Jurkat, Clone E6-1 (cell line): ENCODE measurements around the gene URB1.
"Not testable (repeated sequence)": the region's sequence is repeated elsewhere in the genome, so short reads cannot be mapped to it uniquely, and the experiment has no call there.

Experiments
- DNase-seq: peaks from one replicate; pipeline ENCODE4 v3.0.0-alpha.2; 2011; ENCODE audit warnings: low read depth, low spot score
- H3K4me3 ChIP-seq: 2 replicates; pipeline ENCODE4 v1.5.1; 2011; ENCODE audit warnings: mild to moderate bottlenecking, low read length, control low read depth, moderate library complexity

The URB1 gene

DNA sequence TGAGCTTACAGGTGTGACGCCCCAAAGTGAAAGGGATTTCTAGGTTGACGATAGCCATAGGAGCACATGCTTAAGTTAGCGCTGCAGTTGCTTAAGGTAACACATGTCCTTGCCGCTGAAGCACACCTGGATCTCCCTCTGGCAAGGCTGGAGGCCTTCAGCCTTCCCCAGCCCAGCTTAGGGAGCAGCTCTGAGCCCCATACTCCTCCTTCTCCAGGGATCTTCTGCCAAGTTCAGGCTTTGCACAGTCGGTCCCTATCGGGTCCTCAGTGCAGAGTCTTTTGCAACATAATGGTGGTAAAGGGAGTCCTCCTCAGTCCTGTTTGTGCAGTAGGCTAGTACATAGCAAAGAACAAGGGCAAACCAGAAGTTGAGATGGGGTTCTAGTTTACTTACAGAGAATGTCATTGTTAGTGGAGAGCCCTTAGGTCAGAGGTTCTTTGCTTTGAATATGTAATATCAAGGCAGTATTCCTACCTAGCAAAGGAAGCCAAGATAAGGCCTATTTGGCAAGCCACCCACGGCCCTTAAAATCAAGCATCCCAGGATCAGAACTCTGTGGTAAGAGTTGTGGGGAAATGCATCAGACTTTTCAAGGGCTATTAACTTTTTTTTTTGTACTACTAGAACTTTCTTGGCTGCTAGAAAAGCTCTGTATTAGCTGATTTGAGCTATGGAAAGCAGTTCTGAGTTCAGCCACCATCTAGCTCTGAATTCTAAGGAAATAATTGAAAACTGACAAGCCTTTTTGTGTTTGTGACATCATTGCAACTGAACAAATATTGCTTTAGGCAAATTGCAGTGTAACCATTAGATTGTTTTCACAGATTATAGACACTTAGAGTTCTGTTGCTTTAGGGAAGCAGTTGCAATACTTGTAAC, 21.1 kb upstream of the URB1 start:
- no peak for DNase-seq
- no peak overlapping the region for H3K4me3 ChIP-seq

DNA sequence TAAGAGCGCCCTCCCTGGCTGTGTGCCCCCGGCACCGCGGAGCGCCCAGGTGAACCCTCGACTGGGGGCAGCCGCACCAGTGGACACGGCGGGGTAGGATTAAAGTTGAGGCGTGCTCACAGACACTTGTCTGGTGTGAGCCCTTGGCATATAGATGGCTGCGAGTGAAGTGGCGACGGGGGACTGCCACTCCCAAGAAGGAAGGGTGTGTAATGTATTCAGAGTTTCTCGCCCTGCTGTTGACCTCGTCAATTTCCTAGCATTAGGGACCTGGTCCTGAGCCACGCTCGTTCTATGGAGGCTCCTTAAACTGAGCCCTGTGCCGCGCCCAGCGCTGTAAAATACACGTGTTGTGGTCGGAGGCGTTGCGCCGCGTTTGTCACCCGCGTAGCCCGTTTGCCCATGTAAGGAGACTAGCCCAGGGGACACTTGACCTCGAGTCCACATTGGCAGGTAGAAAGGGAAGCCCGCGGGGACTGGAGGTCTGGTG, 20.2 kb upstream of the URB1 start:
- peak overlapping the region; percentile 52 for H3K4me3 ChIP-seq

DNA sequence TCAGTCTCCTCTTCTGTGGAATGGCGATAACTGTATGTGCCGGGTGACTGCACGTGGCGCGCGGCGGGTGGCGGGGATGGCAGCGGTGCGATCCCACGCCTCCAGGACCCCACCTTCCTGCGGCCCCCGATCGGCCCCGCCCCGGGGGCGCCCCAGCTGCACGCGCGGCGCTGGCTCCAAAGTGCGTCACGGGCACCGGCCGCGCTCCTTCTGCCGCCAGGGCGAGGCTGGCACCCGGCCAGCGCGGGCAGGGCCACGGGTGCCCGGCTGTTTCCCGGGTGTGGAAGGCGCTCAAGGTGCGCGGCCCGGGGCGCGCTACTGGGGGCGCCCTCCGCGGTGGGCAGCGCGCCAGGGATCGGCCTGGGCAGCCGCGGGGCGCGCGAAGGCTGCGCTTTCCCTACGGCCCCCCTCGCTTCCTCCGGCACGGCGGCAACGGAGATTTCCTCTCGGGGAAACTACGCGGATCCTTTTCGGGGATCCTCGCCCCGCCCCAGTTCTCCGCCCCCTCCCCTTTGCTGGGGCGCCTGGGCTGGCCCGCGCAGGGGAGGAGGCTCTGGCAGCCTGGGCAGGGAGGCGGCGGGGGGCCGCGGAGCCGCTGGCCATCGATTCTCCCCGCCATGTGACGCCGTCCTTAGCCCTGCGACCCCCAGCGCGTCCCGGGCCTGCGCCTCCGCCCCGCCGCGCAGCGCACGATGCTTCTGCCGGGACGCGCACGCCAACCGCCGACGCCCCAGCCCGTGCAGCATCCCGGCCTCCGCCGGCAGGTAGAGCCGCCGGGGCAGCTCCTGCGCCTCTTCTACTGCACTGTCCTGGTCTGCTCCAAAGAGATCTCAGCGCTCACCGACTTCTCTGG, 19.6 kb upstream of the URB1 start, which contains the start of gene EVA1C:
Gene EVA1C, plus strand, starts transcription at position 545 of the 853 bp plus-strand sequence. Its CDS starts 148 bp downstream, at position 693.
- DNase-seq = no peak
- peak within 1 kb of the TSS; percentile 52 for H3K4me3 ChIP-seq

More for the DNA sequence above, 20.2 kb upstream of the URB1 start:
- no peak for DNase-seq

DNA sequence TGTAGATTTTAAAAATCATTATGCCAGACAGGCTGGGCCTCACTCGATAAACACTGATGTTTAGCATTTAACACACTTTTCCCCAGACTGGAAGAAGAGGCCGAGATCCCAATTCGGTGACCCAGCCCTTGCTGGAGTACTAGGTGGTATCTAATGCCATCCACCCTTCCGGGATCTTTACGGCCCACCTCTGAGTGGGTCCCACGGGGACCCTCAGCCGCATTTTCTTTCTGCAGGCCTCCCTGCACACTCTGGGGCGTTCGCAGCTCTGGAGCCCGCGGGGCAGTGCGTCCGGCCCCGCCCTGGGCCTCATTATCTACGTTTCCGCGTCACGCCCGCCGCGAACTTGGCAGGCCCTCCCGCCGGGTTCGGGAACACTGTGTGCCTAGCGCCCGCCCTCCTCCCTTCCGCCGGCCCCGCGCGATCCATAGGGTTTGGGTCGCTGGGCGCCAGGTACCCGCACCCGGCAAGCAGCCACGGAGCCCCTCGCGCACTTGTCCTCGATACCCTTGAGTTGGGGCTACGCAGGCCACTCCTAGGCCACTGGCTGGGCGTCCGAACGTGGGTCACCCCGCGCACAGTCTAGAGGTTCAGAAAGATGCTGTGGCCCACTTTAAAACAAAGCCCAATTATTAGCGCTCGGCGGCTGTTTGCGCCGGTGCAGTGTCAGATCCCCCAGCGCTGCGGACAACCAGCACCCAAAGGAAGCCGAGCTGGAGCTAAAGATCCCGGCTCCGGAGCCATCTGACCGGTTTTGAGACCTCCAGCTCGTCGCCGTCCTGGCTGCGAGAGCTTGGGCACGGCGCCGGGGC, 18.7 kb upstream of the URB1 start:
- peak overlapping the region; percentile 52 for H3K4me3 ChIP-seq
- DNase-seq = no peak

DNA sequence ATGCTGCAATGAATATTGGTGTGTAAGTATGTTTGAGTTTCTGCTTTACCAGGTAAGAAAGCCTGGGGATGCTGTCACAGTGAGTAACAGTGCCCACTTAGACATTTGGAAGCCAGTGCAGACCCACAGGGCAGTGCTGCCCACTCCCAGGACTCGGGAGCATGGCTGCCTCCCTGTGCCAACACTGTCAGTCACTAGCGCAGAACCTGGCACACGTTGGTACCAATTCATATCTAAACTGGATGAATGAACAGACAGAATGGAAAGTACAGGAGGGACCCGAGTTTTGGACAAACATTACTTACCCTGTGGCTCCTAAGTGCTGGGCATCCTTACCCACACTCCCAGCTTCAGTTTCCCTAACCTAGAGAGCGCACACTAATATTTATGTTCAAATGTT, 18.1 kb upstream of the URB1 start:
- DNase-seq = no peak
- H3K4me3 ChIP-seq = no peak overlapping the region

DNA sequence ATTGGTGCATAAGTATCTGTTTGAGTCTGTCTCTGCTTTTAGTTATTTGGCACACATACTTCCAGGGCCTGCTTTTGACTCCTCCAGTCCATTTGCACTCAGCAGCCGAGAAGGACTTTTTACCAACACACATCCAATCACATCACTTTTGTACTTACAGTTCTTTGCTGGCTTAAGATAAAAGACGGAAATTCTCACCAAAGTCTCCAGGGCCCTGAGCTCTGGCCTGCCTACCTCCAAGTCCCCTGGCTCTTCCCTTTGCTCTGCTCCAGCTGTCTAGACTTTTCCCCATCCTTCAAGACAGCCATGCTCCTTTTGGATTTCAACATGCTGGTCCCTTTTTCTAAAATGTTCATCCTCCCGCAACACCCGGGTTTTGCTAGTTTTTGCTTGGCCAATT, 17.5 kb upstream of the URB1 start:
- H3K4me3 ChIP-seq = no peak overlapping the region
- no peak for DNase-seq

DNA sequence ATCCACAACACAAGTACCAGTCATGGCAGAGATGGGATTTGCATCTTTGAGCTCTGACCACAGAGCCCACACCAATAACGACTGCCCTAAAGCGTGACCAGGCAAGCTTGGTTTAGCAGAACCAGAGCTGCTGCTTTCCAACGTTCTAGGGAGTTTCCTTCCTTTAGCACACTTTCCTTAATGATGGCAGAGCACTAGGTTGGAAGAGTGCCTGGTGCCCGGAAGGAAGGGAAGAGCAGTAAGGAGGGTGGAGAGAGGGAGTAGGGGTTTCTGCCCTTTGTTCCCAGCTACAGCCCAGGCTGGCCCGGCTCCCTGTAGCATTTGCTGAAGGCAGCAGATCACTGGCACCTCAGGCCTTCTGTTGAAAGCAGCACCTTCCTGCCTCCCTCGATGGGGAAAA, 13.6 kb upstream of the URB1 start:
- no peak for DNase-seq
- no peak overlapping the region for H3K4me3 ChIP-seq

DNA sequence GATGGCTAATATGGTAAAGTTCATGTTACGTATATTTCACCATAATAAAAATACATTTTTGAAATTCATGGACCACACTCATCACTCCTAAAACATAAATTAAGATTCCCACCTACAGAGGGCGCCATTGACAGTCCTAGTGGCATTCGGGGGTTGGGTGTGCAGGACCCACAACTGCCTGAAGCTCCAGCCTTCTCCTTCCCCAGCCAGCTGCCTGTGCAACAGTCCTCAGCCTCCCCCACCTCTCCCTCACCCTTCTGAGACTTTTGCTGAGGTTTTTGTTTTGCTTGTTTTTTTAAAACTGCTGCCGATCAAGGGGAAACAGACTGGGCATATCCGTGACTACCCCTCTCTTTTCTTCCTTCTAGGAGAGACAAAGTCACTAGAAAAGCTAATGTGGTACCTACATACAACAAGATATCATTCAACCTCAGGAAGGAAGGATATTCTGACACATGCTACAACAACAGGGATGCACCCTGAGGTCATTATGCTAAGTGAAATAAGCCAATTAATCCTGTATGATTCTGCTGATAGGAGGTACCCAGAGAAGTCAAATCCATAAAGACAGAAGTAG, 10.5 kb upstream of the URB1 start:
- DNase-seq = peak; percentile 65
- no peak overlapping the region for H3K4me3 ChIP-seq

DNA sequence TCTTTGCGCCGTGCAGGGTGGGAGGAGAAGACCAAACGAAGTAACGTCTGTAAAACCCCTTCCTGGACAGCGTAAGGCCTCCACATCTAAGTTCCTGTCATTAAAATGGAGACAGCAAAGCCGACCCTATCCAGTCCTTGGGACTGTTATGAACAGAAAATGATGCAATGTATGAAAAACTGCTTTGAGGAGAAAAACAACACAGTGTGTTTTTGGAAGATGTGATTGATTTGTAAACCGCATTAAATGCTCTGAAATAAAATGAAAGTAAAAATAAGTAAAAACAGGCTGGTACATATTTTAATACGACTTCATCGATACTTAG, 827 bp upstream of the URB1 start:
- peak overlapping the region; percentile 97 for H3K4me3 ChIP-seq
- DNase-seq = no peak

DNA sequence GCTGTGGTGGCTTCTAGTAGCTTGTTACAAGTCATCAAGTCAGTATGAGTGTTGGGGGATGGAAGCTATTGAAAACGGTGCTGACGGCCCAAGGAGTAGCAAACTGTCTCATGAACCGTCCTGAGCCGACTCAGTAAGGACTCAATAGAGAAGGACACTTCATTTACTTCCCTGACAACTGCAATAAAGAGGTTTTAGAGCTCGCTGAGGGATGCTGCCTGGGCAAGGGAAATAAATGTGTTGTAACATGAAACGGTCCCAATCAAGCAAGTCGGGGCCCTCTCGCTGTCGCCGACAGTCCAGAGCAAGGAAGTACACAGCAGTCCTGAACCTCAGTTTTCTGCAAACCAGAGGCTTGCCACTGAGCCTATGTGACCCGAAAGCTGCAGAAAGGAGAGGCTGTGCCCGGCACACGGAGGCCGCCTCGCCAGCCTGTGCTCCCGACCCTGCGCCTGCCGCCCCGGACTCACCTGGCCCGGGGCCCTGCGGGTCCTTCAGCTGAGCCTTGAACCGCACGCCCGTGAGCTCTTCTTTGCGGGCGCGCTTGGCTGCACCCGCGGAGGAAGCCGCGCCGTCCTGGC, 423 bp downstream of the URB1 start:
- H3K4me3 ChIP-seq = peak overlapping the region; percentile 97
- no peak for DNase-seq

DNA sequence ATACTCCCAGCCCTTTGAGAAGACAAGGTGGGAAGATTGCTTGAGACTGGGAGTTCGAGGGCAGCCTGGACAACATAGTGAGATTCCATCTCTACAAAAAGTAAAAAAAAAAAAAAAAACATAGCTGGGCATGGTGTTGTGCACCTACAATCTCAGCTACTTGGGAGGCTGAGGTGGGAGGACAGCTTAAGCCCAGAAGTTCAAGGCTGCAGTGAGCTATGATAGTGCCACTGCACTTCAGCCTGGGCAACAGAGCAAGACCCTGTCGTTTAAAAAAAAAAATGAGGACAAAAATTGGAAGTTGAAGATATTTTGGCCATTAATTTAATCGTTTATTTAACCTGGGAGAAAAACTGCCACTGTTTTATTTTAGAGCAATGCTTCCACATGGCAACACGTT, 1.1 kb downstream of the URB1 start:
- DNase-seq = no peak
- peak overlapping the region; percentile 97 for H3K4me3 ChIP-seq

DNA sequence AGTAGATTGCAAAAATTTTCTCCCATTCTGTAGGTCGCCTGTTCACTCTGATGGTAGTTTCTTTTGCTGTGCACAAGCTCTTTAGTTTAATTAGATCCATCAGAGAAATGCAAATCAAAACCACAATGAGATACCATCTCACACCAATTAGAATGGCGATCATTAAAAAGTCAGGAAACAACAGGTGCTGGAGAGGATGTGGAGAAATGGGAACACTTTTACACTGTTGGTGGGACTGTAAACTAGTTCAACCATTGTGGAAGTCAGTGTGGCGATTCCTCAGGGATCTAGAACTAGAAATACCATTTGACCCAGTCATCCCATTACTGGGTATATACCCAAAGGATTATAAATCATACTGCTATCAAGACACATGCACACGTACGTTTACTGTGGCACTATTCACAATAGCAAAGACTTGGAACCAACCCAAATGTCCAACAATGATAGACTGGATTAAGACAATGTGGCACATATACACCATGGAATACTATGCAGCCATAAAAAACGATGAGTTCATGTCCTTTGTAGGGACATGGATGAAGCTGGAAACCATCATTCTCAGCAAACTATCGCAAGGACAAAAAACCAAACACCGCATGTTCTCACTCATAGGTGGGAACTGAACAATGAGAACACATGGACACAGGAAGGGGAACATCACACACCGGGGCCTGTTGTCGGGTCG, 2.1 kb downstream of the URB1 start:
- not testable (repeated sequence) for H3K4me3 ChIP-seq, DNase-seq

DNA sequence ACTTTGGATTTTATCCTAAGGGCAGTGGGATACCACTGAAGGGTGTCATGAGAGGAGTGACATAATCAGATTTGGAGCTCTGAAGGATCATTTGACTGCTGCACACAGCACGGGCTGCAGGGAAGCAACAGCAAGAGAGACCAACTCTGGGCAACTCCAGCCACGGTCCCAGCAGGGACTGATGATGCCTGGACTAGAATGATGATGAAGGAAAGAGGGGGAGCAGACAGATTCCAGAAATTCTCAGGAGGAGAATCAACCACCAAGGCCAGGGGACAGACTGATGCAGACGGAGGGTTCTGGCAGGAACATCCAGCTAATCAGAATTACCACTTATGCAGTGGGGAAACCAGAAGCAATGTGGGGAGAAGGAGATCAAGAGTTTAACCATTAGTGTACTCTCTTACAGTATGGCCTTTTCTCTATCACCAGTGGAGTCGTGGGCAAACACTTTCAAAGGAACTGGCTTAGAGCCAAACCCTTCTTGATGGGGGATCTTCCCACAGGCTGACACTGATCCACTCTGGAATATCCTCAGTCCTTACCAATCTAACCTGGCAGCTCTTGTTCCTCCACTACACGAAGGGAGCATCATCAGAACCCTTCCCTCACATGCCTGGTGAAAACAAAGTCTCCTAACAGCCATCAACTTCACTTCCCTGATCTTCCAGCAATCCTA, 3.3 kb downstream of the URB1 start:
- H3K4me3 ChIP-seq = no peak overlapping the region
- no peak for DNase-seq

DNA sequence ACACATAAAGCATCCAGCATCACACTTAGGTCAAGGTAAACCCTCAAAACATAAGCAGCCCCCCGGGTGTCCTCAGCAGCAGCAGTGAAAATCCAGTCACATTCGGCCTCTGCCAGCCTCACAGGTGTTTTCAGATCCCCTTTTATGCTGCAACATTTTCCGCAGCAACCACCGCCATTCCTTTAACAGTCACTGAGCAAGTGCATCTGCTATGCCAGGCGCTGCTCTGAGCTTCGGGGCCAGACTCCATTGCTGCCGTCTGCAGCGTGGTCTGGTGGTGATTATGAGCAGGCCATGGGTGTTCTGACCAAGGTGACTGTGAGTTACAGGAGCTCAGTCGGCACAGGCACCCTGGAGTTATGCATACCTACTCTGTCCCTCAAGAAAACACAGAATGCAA, 4.5 kb downstream of the URB1 start:
- DNase-seq = no peak
- no peak overlapping the region for H3K4me3 ChIP-seq

DNA sequence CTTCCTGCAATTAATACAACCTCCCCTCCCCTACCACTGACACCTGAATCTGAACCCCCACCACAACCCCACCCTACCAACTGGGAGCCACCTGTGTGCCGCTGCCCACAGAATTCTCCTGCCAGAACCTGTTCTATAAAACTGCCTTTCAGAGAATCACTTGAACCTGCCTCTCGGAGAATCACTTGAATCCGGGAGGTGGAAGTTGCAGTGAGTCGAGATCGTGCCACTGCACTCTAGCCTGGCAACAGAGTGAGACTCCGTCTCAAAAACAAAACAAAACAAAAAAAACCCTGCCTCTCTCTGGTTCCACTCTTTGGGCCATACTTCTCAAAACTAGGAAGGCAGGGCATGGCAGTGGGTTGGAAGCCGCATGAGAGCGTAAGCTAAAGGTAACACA, 5.7 kb downstream of the URB1 start:
- DNase-seq = no peak
- H3K4me3 ChIP-seq = no peak overlapping the region

DNA sequence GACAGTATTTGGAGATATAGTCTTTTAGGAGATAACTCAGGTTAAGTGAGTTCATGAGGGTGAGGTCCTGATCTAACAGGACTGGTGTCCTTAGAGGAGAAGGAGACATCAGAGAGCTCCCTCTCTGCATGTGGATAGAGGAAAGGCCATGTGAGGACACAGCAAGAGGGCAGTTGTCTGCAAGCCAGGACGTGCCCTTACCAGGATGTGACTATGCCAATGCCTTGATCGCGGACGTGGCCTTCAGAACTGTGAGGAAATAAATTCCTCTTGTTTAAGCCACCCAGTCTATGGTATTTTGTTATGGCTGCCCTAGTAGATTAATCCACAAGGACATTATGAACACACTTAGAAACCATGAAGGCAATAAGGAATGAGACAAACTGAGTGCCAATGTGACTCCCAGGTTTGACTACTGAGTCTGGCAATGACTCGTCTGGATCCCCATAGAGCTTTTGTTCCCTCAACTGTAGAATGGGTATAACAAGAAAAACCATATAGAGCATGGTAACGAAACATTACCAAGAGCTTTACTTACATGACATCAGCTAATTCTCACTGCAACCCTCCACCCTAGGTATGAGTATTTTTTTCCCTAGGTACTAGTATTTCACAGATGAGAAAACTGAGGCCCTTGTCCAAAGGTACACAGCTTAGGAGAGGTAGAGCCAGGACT, 6.5 kb downstream of the URB1 start:
- no peak for DNase-seq
- H3K4me3 ChIP-seq = no peak overlapping the region

DNA sequence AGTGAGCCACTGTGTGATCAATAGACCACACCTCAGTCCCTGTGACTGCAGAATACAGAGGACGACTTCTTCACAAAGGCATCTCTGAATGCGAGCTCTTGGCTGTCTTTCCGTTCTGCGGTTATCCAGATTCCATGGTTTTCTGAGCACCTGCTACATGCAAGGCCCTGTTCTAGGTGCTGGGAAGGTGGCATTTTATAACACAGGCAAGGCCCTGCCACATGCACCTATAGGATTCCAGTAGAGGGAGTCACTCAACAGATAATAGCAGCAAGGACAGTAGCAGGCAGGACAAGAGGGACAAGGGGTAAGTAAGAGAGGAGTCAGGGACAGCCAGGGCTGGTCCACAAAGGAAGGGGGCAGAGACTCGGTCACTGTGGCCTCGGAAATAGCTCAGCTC, 9.0 kb downstream of the URB1 start:
- H3K4me3 ChIP-seq = no peak overlapping the region
- DNase-seq = no peak
